ENCODE measurements around the gene OLFM2.

OLFM2 gene

DNA sequence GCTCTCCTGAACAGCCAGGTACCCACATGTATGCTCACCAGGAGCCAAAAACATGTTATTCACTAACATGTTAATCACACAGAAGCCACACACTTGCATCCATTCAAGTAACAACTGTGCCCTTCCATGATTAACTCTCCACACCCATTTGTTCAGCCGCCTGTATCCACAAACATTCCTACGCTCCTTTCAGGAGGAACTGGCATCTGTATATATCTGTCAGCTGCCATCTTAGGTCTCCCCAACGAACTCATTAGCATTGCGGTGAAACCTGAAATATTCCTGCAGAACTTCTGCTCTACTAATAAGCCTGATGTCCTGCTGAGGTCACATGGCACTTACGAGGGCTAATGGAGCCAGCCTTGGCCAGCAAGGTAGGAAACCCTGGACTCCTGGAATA lies 33.0 kb downstream of the OLFM2 start:
- DNase-seq, result no peak

DNA sequence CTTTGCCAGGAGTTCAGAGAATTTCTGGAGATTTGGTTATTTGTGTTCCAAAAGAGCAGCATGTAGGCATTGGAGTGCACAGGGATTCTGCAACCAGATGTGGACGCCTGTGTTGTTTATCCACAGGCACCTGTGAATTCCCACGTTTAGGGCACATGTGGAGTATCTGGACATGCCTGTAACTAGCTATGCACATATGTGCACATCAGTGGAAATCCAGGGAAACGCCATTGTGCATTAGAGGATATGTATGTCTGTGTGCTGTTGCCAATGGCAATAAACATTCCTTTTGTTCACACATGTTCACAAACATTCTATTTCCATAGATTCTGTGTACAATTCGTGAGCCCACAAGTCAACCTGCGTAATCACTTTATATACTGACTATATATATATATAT lies 34.7 kb downstream of the OLFM2 start:
- DNase-seq, result no peak

DNA sequence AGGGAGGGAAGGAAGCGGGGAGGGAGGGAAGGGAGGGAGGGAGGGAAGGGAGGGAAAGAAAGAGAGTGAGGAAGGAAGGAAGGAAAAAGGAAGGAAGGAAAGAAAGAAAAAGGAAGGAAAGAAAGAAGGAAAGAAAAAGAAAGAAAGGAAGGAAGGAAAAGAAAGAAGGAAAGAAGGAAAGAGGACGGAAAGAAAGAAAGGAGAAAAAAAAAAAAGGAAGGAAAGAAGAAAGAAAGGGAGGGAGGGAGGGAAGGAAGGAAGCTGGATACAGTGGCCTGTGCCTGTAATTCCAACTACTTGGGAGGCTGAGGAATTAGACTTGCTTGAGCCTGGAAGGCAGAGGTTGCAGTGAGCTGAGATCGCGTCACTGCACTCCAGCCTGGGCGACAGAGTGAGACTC lies 35.3 kb downstream of the OLFM2 start:
- DNase-seq, result no peak

DNA sequence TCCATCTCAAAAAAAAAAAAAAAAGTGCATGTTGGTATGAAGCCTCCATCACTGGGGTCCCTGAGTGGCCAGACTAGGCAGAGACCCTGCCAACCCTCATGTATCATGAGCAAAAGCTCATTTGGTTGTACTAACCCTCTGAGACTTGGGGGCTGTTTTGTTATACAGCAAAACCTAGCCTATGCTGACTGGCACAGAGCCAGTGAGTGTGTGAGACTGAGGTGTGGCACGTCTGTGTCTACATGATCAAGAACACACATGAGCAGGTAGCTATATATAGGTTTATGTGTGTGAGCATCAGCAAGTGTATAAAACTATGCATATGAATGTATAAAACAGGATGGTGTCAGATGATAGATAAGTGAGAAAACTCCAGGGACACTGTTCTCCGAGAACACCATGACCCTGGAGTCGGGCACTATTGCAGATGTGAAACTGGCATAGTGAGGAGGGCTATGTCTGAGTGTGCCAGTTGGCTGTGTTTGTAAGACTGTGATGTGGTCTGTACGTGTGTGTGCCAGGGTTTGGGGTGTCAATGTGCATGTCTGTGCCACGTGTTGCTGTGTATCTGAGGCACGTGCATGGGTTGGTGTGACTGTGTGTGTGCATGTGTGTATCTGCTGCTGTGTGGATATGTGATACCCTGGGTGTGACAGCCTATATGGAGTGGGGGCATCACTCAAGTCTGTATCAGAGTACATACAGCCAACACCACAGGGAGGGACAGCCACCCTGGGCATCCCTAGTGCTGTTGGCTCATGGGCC lies 44.5 kb downstream of the OLFM2 start:
- no peak for DNase-seq

DNA sequence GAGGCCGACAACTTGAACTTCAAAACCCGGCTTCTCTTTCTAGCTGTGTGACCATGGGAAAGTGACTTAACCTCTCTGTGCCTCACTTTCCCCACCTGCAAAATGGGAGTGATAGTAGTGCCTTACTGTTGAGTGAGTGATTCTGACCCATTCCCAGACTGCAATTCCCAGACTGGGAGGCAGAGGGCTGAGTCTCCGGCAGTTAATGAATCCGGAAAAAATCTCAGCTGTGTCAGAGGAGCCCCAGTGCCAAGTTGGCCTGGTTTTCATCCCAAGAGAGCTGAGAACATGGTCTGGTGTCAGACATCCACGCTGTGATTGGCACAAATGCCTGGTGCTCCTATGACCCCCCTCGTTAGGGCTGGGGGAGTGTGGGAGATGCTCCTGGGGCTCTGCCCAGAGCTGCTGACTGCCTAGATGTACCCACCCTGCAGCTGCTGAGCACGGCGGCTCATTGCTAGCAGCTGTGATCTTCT lies 51.2 kb downstream of the OLFM2 start:
- DNase-seq, result no peak

DNA sequence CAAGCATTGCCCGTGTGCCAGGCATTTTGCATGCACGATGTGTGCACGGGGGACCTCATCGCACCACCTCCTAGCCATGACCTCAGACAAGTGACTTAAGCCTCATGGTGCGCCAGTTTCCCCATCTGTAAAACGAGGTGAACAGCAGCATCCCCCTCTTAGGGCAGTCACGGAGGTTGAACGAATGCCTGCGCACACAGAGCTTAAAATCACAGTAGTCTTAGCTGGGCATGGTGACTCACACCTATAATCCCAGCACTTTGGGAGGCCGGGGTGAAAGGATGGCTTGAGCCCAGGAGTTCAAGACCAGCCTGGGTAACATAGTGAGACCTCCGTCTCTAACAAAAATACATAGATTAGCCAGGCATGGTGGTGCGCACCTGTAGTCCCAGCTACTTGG lies 52.6 kb downstream of the OLFM2 start:
- DNase-seq, result no peak

DNA sequence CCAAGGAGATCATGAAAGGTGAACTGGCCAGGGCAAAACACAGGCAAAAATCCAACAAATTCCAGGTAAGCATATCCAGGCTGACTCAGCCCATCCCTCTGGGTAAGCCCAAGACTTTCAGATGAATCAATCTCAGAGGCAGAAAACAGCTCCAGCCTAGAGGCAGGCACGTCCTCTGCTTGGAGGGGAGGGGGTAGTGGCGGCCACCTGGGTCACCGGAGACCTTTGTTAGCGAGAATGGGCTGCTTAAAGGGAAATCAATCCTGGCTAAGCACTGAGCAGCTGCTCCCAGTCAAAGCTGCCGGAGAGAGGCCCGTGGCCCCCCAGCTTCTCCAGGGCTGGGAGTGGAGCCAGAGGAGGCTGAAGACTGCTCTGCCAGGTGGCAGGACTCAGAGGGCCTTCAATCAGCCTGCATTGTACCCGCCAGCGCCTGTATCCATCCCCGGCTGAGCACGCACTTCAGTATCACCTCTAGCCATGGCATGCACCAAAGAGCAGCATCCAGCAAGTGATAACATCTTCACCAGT lies 53.0 kb downstream of the OLFM2 start:
- peak; percentile 95 to 98 for DNase-seq

DNA sequence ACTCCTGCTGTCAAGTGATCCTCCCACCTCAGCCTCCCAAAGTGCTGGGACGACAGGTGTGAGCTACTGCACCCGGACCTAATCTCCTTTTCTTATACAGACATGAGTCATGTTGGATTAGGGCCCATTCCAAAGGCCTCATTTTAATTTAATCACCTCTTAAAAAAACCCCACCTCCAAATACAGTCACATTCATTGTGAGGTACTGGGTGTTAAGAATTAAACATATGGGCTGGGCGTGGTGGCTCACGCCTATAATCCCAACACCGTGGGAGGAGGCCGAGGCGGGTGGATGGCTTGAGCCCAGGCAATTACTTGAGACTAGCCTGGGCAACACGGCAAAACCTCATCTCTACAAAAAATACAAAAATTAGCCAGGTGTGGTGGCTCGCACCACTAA lies 54.6 kb downstream of the OLFM2 start:
- peak; percentile 94 to 99 for DNase-seq

DNA sequence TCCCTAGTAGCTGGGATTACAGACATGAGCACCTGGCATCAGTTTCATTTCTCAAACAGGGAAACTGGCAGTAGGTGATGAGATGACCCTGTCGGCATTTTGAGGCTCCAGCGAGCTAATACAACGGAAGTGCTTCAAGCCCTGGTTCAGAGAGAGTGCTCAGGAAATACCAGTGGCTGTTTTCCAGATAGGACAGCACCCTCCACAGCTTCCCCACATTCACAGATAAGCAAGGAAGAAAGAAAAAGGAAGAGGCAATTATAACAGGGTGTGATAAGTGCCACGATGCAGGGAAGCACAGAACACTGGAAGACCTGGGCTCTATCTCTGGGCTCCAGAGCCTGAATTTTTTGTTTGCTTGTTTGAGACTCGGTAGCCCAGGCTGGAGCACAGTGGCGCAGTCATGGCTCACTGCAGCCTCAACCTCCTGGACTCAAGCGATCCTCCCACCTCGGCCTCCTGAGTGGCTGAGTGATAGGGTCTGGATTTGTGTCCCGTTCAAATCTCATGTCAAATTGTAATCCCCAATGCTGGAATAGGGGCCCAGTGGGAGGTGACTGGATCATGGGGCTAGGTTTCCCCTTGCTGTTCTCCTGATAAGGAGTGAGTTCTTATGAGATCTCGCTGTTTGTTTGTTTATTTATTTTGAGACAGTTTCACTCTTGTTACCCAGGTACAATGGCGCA lies 57.7 kb downstream of the OLFM2 start:
- no peak for DNase-seq

DNA sequence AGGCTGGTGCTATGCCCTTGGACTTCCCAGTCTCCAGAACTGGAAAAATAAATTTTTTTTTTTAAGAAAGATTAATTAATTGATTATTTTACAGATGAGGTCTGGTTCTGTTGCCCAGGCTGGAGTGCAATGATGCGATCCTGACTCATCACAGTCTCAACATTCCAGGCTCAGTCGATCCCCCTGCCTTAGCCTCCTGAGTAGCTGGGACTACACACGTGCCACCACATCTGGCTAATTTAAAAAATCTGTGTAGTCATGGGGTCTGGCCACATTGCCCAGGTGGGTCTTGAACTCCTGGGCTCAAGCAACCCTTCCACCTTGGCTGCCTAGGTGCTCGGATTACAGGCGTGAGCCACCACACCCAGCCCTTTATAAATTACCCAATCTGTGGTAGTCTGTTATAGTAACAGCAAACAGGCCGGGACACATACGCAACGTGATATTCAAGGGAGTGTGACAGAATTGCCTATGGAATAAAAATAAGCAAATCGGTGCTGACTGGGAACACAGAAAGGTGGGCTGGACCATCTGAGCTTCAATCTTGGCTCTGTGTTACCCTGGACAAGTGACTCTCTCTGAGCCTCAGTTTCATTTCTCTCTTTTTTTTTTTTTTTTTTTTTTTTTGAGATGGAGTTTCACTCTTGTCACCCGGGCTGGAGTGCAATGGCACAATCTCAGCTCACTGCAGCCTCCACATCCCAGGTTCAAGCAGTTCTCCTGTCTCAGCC lies 58.4 kb downstream of the OLFM2 start:
- DNase-seq, result no peak

DNA sequence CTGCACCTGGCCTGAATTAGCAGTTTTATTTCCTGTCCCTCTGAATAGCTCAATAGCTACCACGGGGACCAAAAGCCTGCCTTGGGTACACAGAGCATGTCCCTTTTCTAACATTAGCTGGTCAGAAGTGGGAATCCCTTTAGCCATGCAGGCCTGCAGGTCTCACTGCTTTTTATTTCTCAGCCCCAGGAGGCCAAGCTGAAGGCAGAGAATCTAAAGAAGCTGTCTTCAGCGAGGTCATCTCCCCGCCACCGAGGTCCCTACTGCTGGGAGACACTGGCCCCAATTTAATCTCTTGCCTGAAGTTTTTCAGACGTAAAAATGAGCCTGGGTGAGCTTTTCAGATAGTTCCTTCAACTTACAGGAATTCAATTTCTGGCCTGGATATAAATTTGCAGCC lies 60.5 kb downstream of the OLFM2 start:
- no peak for DNase-seq

DNA sequence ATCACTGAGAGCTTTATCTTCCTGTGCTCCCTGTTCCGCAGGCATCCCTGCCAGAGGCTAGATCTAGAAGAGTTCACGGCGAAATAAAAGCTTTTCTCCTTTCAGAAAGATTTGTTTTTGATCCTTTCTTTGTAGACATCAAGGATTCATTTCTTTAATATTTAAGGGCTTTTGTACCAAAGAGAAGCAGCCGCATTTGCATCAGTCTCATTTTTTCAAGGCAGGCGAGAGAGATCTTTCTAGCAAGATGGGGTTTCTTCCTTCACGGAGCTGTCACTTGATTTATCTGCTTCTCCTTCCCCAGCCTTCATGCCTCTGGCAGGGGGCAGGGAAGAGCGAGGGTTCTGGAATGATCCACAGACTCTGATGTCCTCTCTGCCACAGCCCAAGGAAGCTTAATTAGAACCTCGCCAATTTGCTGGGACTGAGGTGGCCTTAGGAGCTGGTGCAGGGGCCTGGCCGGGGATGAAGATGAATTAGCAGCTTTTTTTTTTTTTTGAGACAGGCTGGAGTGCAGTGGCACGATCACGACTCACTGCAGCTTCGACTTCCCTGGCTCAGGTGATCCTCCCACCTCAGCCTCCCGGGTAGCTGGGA lies 61.2 kb downstream of the OLFM2 start:
- DNase-seq, result no peak

DNA sequence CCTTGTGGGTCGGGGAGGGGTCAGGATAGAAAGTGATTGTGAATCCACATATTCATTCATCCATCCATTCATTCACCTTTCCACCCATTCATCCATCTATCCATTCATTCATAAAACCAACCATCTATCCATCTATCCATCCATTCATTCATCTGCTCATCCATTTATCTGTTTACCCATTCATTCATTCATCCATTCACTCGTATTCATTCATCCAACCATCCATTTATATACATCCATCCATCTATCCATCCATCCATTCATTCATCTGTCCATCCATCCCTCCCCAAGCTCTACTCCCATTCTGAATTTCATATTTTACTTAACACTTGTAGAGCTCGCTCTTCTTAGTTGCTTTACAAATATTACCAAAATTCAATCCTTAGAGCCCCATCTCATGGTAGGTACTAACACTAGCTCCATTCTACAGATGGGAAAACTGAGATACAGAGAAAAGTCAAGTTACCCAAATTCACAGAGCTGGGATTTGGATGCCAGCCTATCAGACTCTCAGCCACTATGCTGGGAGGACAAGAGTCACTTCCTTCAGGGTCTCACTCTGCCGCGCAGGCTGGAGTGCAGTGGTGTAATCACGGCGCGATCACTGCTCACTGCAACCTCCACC lies 63.6 kb downstream of the OLFM2 start:
- no peak for DNase-seq

DNA sequence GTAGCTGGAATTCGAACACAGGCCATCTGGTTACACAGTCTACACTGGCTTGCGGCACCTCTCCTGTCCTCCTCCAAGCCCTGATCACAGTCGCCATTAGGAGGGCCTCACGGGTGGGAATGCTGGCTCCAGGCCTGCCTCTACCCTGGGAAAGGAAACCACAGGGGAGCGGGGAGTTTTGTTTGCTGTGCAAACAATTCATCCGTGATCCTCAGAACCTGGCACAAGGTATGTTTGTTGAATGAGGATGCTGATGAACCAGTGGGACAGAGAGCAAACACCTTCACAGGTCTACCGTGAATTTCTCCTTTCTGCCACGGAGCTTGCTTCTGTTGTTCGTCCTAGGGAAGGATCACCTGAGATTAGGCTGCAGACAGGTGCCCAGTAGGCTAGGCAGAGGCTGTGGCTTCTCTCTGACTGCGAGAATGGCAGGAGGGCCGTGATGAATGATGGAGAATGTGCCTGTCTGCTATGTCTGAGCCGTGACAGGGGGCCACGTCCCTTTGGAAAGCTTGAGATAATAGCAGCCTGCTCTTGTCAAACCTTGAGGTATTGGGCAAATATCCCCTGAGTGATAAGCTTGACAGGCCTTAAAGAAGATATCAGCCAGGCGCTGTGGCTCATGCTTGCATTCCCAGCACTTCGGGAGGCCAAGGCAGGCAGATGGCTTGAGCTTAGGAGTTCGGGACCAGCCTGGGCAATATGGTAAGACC lies 64.5 kb downstream of the OLFM2 start:
- no peak for DNase-seq

DNA sequence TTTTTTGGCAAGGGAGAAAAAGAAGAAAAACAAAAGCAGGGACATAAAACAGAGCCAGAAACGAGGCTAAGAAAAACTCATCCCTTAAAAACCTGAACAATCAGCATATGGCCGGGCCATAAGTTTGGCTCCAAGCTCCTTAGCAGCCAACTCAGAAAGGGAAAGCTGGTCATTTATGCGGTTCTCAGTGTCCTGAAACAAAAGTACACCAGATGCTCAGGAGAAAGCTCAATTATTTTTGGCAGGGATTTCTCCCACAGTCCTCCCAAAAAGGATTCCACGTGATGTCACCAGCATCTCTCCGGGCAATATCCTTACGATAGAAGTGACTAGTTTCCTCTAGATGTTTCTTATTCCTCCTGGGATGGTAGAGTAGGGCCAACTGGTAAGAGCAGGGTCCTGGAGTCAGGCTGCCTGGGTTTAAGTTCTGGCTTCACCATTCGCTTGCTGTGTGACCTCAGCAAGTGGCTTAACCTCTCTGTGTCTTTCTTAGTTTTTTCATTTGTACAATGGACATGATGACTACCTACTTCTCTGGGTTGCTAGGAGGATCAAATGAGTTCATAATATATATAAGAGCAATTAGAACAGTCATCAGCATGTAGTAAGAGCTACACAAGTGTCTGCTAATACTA lies 67.2 kb downstream of the OLFM2 start:
- DNase-seq, result peak; percentile 33 to 70

DNA sequence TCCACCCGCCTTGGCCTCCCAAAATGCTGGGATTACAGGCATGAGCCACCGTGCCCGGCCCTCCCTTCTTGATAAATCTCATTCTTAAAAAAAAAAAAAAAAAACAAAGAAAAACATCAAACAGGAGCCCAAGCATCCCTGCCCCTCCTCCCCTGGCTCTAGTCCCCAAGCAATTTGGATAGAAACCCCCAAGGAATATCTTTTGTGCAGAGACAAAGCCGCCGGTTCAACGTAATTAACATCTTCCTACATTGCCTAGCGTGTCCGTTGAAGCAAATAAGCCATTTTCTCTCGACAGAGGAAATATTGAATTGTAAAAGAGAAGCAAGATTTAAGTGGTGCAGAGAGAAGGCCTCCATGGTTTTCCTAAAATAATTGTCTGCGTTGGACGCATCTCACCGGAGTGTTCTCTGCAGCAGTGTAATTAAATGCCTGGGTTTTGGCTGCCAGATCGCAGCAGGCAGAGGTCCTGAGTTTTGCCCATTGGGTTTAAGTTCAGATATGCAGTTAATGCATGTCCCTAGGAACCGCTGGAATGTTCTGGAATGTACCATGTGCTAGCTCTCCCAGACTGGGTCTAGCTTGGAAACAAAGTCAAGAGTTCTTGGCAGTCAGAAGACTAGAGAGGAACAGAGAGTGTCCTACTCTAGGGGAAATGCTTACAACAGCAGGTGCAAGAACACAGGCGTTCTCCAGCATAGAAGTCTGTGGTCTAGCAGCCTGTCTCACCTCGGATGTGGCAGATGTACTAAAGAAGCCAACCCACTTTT lies 70.4 kb downstream of the OLFM2 start:
- no peak for DNase-seq

DNA sequence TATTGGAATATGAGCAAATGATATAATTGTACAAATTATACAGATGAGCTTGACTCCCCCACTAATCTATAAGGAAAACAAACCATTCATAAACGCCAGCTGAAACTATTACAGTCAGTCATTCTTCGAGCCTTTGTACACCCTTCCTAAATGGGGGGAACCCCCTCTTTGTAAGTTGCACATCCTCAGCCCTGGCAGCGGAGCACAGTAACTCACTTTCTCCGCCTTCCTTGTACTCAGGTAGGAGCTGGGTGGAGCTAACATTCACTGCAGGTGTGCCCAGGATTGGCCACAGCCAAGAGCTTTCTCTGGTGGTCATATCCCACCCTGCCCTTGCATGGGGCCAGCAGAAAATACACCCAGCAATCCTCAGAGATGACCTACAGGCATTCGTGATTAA lies 72.6 kb downstream of the OLFM2 start:
- DNase-seq, result no peak

DNA sequence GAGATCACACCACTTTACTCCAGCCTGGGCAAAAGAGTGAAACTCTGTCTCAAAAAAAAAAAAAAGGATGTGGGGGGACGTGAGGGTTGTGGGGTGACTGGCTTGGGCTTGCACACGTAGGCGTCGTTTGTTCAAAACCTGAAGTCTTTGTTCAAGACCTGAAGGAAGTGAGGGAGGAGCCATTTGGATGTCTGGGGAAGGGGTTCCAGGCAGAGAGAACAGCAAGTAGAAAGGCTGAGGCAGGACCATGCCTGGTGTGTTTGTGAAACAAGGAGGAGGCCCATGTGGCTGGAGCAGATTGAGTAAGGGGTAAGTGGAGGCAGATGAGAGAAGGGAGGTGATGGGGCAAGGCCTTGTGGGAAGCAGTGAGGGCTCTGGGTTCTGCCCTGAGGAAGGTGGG lies 73.4 kb downstream of the OLFM2 start:
- no peak for DNase-seq

DNA sequence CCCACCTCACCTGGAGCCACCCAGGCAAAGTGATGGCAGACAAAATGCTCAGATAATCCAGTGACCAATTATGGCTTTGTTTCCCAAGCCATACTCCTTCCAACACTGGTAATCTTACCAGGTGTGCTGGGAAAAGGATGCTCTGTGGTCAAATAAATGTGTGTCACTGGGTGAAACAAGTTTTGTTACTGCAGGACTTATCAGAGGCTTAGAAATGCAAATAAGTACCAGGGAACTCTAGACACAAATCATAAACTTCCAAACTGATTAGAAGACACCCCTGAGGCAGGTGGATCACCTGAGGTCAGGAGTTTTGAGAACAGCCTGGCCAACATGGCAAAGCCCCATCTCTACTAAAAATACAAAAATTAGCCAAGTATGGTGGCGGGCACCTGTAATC lies 74.8 kb downstream of the OLFM2 start:
- DNase-seq, result no peak

DNA sequence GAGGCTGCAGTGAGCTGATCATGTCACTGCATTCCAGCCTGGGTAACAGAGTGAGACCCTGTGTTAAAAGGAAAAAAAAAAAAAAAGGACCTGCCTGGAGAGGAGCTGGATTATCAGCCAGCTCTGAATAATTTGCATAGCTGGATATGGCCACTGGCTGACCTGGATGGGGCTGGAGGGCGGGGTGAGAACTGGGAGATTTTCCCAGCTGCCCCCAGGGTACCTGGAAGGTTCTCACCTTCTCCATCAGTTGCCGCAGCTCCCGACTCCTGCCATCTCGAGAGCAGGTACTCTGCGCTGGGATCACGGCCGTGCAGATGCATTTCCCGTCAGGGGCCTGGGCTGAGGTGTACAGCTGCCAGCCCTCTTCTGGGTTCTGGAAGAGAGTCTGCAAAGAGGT lies 75.9 kb downstream of the OLFM2 start:
- DNase-seq, result no peak

DNA sequence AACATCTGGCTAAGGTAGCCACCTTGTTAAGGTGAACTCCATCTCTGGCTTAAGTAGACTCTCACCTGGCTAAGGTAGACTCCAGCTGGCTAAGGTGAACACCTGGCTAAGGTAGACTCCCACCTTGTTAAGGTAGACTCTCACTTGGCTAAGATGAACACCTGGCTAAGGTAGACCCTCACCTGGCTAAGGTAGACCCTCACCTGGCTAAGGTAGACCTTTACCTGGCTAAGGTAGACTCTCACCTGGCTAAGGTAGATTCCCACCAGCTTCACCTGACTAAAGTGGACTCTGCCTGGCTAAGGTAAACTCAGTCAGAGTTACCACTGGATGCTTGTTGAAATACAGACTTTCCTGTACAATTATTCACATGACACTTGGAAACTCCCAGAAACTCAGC lies 77.5 kb downstream of the OLFM2 start:
- DNase-seq, result no peak

Measured in NCI-H524 (cell line).